Measurements from ENCODE around the gene SRSF12.

- TF ChIP-seq CTCF (IDR thresholded peaks at IDR 0.05) (no peak), POLR2A (IDR thresholded peaks at IDR 0.05) (no peak)
Observed at GRCh38 chr6:89066940-89067646, 50.8 kb downstream of the SRSF12 start.

All from right lobe of liver (tissue), 4 donors.